Mammary epithelial cell (primary cell): ENCODE results near the gene DARS2.

ENCODE experiments used
- CTCF ChIP-seq, 2 donors: IDR thresholded peaks in 1 of 2; conservative IDR thresholded peaks in 1 of 2; 2 replicates each; pipeline ENCODE4 v1.5.1; 2011 to 2012; ENCODE audit warnings: inconsistent platforms in 2 of 2, low read length in 2 of 2, mild to moderate bottlenecking in 2 of 2, control low read depth in 1 of 2, low read depth in 1 of 2; ENCODE audit not compliant: insufficient read depth in 1 of 2; ENCODE audit errors: extremely low read depth in 1 of 2
- EZH2 ChIP-seq: IDR thresholded peaks from 2 replicates; pipeline ENCODE4 v1.6.1; 2012; ENCODE audit warnings: low read length, inconsistent platforms, borderline replicate concordance

GRCh38 chr1:173889885-173890284 lies 65.4 kb downstream of the DARS2 start:
- TF ChIP-seq CTCF (conservative IDR thresholded peaks at IDR 0.05 in 1 of 2, IDR thresholded peaks at IDR 0.05 in 1 of 2; ENCODE audit: extremely low read depth in 1 of 2, insufficient read depth in 1 of 2, low read depth in 1 of 2, low read length in 2 of 2), result no peak
- no peak for TF ChIP-seq EZH2
